Common myeloid progenitor, CD34-positive (primary cell): ENCODE measurements around the gene ROR1.

Experiments used
- CTCF ChIA-PET: fragments of 350-600 bp; sonication (Branson Sonifier 250); formaldehyde crosslinking; loops from one replicate; lab custom pipeline; 2021; ENCODE audit warnings: antibody characterized with exemption; lab: Charles Lee
- POLR2A ChIA-PET: fragments of 350-600 bp; sonication (Branson Sonifier 250); formaldehyde crosslinking; loops from one replicate; lab custom pipeline; 2021; ENCODE audit warnings: antibody characterized with exemption; lab: Charles Lee
- DNase-seq, 3 donors: peaks; one replicate each; pipeline versions ENCODE4 v3.0.0 to v3.0.0-alpha.2; 2013
- H3K27ac ChIP-seq, 2 experiments: 1 replicate in 1 of 2; 2 replicates in 1 of 2; pipeline ENCODE4 v1.7.0; 2013; ENCODE audit warnings: inconsistent platforms in 2 of 2, low read length in 2 of 2, mild to moderate bottlenecking in 2 of 2, low read depth in 1 of 2, moderate library complexity in 1 of 2; ENCODE audit not compliant: severe bottlenecking in 2 of 2, insufficient read depth in 1 of 2, poor library complexity in 1 of 2
- H3K27me3 ChIP-seq, 5 experiments: replicated peaks in 2 of 5; 1 replicate in 3 of 5; 2 replicates in 2 of 5; pipeline versions ENCODE4 v1.6.1 to v1.7.0; 2013; ENCODE audit warnings: low read length in 4 of 5, mild to moderate bottlenecking in 2 of 5, moderate library complexity in 2 of 5, inconsistent platforms in 1 of 5; ENCODE audit not compliant: insufficient read depth in 5 of 5, control insufficient read depth in 4 of 5
- H3K36me3 ChIP-seq, 4 experiments: 1 replicate in 2 of 4; 2 replicates in 2 of 4; pipeline versions ENCODE4 v1.6.1 to v1.7.0; 2013; ENCODE audit warnings: low read length in 3 of 4, control low read depth in 1 of 4, mild to moderate bottlenecking in 1 of 4; ENCODE audit not compliant: control insufficient read depth in 4 of 4, insufficient read depth in 4 of 4
- H3K4me1 ChIP-seq, 4 experiments: 1 replicate in 3 of 4; 2 replicates in 1 of 4; pipeline versions ENCODE4 v1.6.1 to v1.7.1; 2013; ENCODE audit warnings: low read length in 3 of 4, mild to moderate bottlenecking in 3 of 4, control low read depth in 1 of 4, inconsistent platforms in 1 of 4, moderate library complexity in 1 of 4; ENCODE audit not compliant: control insufficient read depth in 4 of 4, insufficient read depth in 4 of 4; ENCODE audit errors: control extremely low read depth in 1 of 4
- H3K4me3 ChIP-seq, 7 experiments: 1 replicate in 4 of 7; 2 replicates in 3 of 7; pipeline versions ENCODE4 v1.5.1 to v1.7.0; 2013; ENCODE audit warnings: mild to moderate bottlenecking in 7 of 7, low read length in 6 of 7, moderate library complexity in 6 of 7, inconsistent platforms in 2 of 7, low read depth in 2 of 7, control low read depth in 1 of 7; ENCODE audit not compliant: insufficient read depth in 4 of 7, control insufficient read depth in 1 of 7; ENCODE audit errors: extremely low read depth in 1 of 7
- H3K9me3 ChIP-seq, 5 experiments: 1 replicate in 4 of 5; 2 replicates in 1 of 5; pipeline versions ENCODE4 v1.6.1 to v1.7.1; 2013; ENCODE audit warnings: low read length in 4 of 5, mild to moderate bottlenecking in 2 of 5, inconsistent platforms in 1 of 5, low read depth in 1 of 5, moderate library complexity in 1 of 5; ENCODE audit not compliant: control insufficient read depth in 4 of 5, insufficient read depth in 2 of 5; ENCODE audit errors: control extremely low read depth in 1 of 5
- WGBS: methylation state at CpG from one replicate; pipeline ENCODE4 v1.1.5; 2013; ENCODE audit not compliant: insufficient coverage; 5-methylcytosine and 5-hydroxymethylcytosine counted together

Gene ROR1

GRCh38 chr1:64050601-64051000 lies 276.8 kb downstream of the ROR1 start:
- no peaks in the 10 kb centered on the region for H3K27me3 ChIP-seq
- DNase-seq = no peak
- ChIA-PET POLR2A (no interaction called here), CTCF (no interaction called here)
- 93% methylated on average over 2 of the region's 2 CpGs for WGBS
- H3K4me3 ChIP-seq = no peak overlapping the region
- H3K36me3 ChIP-seq = no peaks in the 10 kb centered on the region
- H3K9me3 ChIP-seq = no peaks in the 10 kb centered on the region
- no peak overlapping the region for H3K27ac ChIP-seq
- H3K4me1 ChIP-seq = peaks cover 0 to 3% (median 2%) of the 10 kb centered on the region in 4 experiments

GRCh38 chr1:64051796-64052195 lies 278.0 kb downstream of the ROR1 start:
- Histone ChIP-seq H3K4me3 (no peak overlapping the region), H3K4me1 (peaks cover 0 to 3% (median 1%) of the 10 kb centered on the region in 4 experiments), H3K9me3 (no peaks in the 10 kb centered on the region), H3K27ac (no peak overlapping the region), H3K36me3 (no peaks in the 10 kb centered on the region), H3K27me3 (no peaks in the 10 kb centered on the region)
- ChIA-PET POLR2A (interaction anchor here (0.6 kb wide), 1 partner anchor 51 kb away, joined by 3 read pairs; no protein-coding TSS in a partner anchor), CTCF (no interaction called here)
- no peak for DNase-seq

- no CpG with 5 or more reads among the region's 1 CpG for WGBS
- ChIA-PET CTCF (no interaction called here), POLR2A (no interaction called here)
- Histone ChIP-seq H3K9me3 (peaks cover 0 to 5% (median 0%) of the 10 kb centered on the region in 5 experiments), H3K36me3 (no peaks in the 10 kb centered on the region), H3K4me1 (no peaks in the 10 kb centered on the region), H3K27me3 (no peaks in the 10 kb centered on the region), H3K4me3 (no peak overlapping the region), H3K27ac (no peak overlapping the region)
- no peak for DNase-seq
Observed at GRCh38 chr1:64052777-64053176, 279.0 kb downstream of the ROR1 start.

GRCh38 chr1:64055310-64055709 lies 281.5 kb downstream of the ROR1 start:
- Histone ChIP-seq H3K27me3 (no peaks in the 10 kb centered on the region), H3K9me3 (peaks cover 0 to 8% (median 5%) of the 10 kb centered on the region in 5 experiments), H3K4me1 (no peaks in the 10 kb centered on the region), H3K36me3 (no peaks in the 10 kb centered on the region), H3K27ac (no peak overlapping the region), H3K4me3 (no peak overlapping the region)
- WGBS = no CpG with 5 or more reads among the region's 2 CpGs
- ChIA-PET CTCF (no interaction called here), POLR2A (no interaction called here)
- no peak for DNase-seq

- H3K36me3 ChIP-seq = no peaks in the 10 kb centered on the region
- 100% methylated on average over 2 of the region's 4 CpGs for WGBS
- peaks cover 0 to 8% (median 5%) of the 10 kb centered on the region in 5 experiments for H3K9me3 ChIP-seq
- no peaks in the 10 kb centered on the region for H3K4me1 ChIP-seq
- no peaks in the 10 kb centered on the region for H3K27me3 ChIP-seq
- no peak for DNase-seq
- H3K4me3 ChIP-seq = no peak overlapping the region
- ChIA-PET CTCF (no interaction called here), POLR2A (no interaction called here)
- no peak overlapping the region for H3K27ac ChIP-seq
Observed at GRCh38 chr1:64059556-64059955, 285.7 kb downstream of the ROR1 start.

- no peak for DNase-seq
- CTCF ChIA-PET = no interaction called here
- no CpG with 5 or more reads among the region's 2 CpGs for WGBS
- Histone ChIP-seq H3K4me3 (no peak overlapping the region), H3K36me3 (no peaks in the 10 kb centered on the region), H3K4me1 (no peaks in the 10 kb centered on the region), H3K27ac (no peak overlapping the region), H3K9me3 (peaks cover 0 to 8% (median 5%) of the 10 kb centered on the region in 5 experiments), H3K27me3 (no peaks in the 10 kb centered on the region)
- POLR2A ChIA-PET = no interaction called here
Observed at GRCh38 chr1:64060611-64061302, 286.9 kb downstream of the ROR1 start.

- Histone ChIP-seq H3K4me3 (no peak overlapping the region), H3K36me3 (no peaks in the 10 kb centered on the region), H3K4me1 (no peaks in the 10 kb centered on the region), H3K27ac (no peak overlapping the region), H3K9me3 (peaks cover 0 to 8% (median 5%) of the 10 kb centered on the region in 5 experiments), H3K27me3 (no peaks in the 10 kb centered on the region)
- ChIA-PET POLR2A (no interaction called here), CTCF (no interaction called here)
- DNase-seq = no peak
- 100% methylated on average over 1 of the region's 2 CpGs for WGBS
Observed at GRCh38 chr1:64061430-64062104, 287.8 kb downstream of the ROR1 start.
